Measurements from ENCODE around the gene RNASE2. TPM values are rescaled to one million over a fixed set of nuclear protein-coding genes. Genes with fewer than 3 reads are reported as not detected.
"Not testable (repeated sequence)": the region's sequence is repeated elsewhere in the genome, so short reads cannot be mapped to it uniquely, and the experiment has no call there.

RNASE2 gene
- total RNA-seq (not detected in 2 replicates), polyA plus RNA-seq (not detected in 2 replicates), polyA minus RNA-seq (not detected in 2 replicates), Bru-seq, nascent RNA (not detected), BruChase-seq, experiment 1, labeled RNA remaining after a 6-hour chase (not detected), BruChase-seq, experiment 2, labeled RNA remaining after a 2-hour chase (percentile 4 among the genes with signal in this experiment)
- polyA plus RNA-seq (2011; cell fraction: cytosol; rRNA removed), result not detected in 2 replicates
- polyA plus RNA-seq (2011; cell fraction: nucleus; rRNA removed), result not detected in 2 replicates
- polyA plus RNA-seq (2012), result not detected in 2 replicates
- not detected for polyA minus RNA-seq (2011; cell fraction: cytosol; rRNA and poly(A)+ RNA removed)
- polyA minus RNA-seq (2011; cell fraction: nucleus; rRNA and poly(A)+ RNA removed), result not detected in 2 replicates
- long read RNA-seq, result 0 reads

DNA sequence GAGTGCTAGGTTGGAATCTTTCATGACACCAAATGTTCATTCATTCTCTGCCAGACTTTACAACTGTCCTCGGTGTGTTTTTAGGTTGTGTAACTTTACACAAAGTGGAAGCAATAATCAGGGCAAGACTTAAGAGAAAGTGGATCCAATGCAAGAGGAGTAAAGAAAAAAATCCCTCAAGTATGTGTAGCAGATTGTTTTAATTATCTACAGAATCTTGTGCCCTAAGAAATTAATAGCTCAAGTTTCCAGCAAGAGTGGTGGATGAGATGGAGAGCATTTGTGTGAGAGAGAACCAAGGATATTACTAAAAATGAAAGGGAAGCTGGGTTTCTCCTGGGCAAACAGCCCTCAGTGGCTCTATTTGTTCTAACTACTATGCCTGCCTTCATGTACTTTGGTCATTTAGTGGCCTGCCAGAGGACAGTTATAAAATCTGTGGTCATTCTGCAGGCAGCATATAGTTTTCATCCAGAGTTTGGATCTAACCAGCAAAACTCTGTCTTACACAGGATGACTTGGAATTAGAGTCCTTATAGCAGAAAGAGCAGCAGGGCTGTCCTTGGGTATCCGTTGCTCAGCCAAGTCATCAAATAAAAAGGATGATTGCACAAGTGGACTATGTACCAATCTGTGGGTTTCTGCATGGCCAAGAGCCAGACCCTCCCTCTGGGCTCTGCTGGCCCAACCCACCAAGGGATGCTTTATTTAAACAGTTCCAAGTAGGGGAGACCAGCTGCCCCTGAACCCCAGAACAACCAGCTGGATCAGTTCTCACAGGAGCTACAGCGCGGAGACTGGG is at the start of gene RNASE2:
RNASE2 (plus strand) TSS at position 752 of the 802 bp plus-strand sequence. CDS start 285 bp downstream, outside the sequence.
- H3K36me3 ChIP-seq (ENCODE audit: control insufficient read depth in 2 of 2, extremely low read depth in 1 of 2, insufficient read depth in 2 of 2, low read length in 2 of 2); FAIRE-seq; H3K9ac ChIP-seq (replicated peaks; ENCODE audit: extremely low read depth, insufficient read depth, low read length); POLR2A ChIA-PET; H4K20me1 ChIP-seq (replicated peaks; ENCODE audit: control insufficient read depth, extremely low read depth, insufficient read depth, low read length); H3K4me2 ChIP-seq (ENCODE audit: insufficient read depth, low read length); dilution Hi-C loops (cut with MboI; ENCODE audit: extremely low pct_ligation_motif_present, low sequenced_read_pairs); H3K9me3 ChIP-seq (replicated peaks; ENCODE audit: control insufficient read depth, insufficient read depth, low read length); intact Hi-C loops (cut with micrococcal nuclease); H3K9me1 ChIP-seq (replicated peaks; ENCODE audit: control insufficient read depth, extremely low read depth, insufficient read depth, low read length); BruUV-seq (replicated peaks); H3K27me3 ChIP-seq (ENCODE audit: control insufficient read depth in 2 of 2, insufficient read depth in 2 of 2, low read length in 2 of 2); H3K4me3 ChIP-seq (replicated peaks in 1 of 3; ENCODE audit: insufficient read depth in 1 of 3, low read depth in 1 of 3, low read length in 3 of 3); DNase-seq (ENCODE audit: low read depth, low spot score); H2AFZ ChIP-seq (ENCODE audit: low read depth, low read length); H3K79me2 ChIP-seq (ENCODE audit: control insufficient read depth, insufficient read depth, low read length); H3K27ac ChIP-seq (ENCODE audit: insufficient read depth, low read depth, low read length); H3K4me1 ChIP-seq (ENCODE audit: control insufficient read depth, extremely low read depth, insufficient read depth, low read length): not testable (repeated sequence)
- CTCF ChIA-PET, result interaction anchor here (0.8 to 1.1 kb wide), 2 partner anchors 17 to 50 kb away, joined by 3 to 5 read pairs; no protein-coding TSS in a partner anchor

DNA sequence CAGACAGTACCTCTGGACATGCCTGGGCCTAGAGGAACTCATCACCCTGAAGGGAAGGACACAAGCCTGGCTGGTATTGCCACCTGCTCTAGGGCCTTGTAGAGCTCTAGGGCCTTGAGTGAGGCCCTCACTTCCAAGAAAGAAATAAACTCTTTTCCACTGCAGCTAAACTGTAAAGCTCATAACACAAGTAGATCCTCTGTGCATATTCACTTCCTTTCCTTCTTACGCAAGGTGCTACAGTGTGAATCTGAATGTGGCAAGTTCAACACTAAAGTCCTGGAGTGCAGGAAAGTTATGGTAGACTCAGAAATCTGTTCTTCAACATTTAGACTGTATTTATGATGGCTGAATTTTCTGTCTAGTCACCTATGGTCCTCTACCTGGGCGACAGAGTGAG is 49.6 kb upstream of the RNASE2 start:
- Histone ChIP-seq H3K79me2 (ENCODE audit: control insufficient read depth, insufficient read depth, low read length) (no peaks in the 10 kb centered on the region), H2AFZ (ENCODE audit: low read depth, low read length) (no peak overlapping the region), H3K36me3 (ENCODE audit: control insufficient read depth in 2 of 2, extremely low read depth in 1 of 2, insufficient read depth in 2 of 2, low read length in 2 of 2) (no peaks in the 10 kb centered on the region), H3K4me3 (replicated peaks in 1 of 3; ENCODE audit: insufficient read depth in 1 of 3, low read depth in 1 of 3, low read length in 3 of 3) (no peak overlapping the region), H4K20me1 (replicated peaks; ENCODE audit: control insufficient read depth, extremely low read depth, insufficient read depth, low read length) (no peaks in the 10 kb centered on the region), H3K9ac (replicated peaks; ENCODE audit: extremely low read depth, insufficient read depth, low read length) (no peak overlapping the region), H3K9me3 (replicated peaks; ENCODE audit: control insufficient read depth, insufficient read depth, low read length) (no peaks in the 10 kb centered on the region), H3K4me1 (ENCODE audit: control insufficient read depth, extremely low read depth, insufficient read depth, low read length) (no peaks in the 10 kb centered on the region), H3K4me2 (ENCODE audit: insufficient read depth, low read length) (no peak overlapping the region), H3K9me1 (replicated peaks; ENCODE audit: control insufficient read depth, extremely low read depth, insufficient read depth, low read length) (no peaks in the 10 kb centered on the region), H3K27ac (ENCODE audit: insufficient read depth, low read depth, low read length) (no peak overlapping the region), H3K27me3 (ENCODE audit: control insufficient read depth in 2 of 2, insufficient read depth in 2 of 2, low read length in 2 of 2) (no peaks in the 10 kb centered on the region)
- dilution Hi-C loops (cut with MboI; ENCODE audit: extremely low pct_ligation_motif_present, low sequenced_read_pairs) (no loop called here), intact Hi-C loops (cut with micrococcal nuclease) (no loop called here)
- DNase-seq (ENCODE audit: low read depth, low spot score) (no peak), FAIRE-seq (no peak)
- ChIA-PET CTCF (interaction anchor here (1.7 kb wide), 1 partner anchor 65 kb away, joined by 5 read pairs; no protein-coding TSS in a partner anchor), POLR2A (interaction anchor here (0.7 kb wide), 1 partner anchor 156 kb away, joined by 3 read pairs; no protein-coding TSS in a partner anchor)
- no peak for TF ChIP-seq FOS (IDR thresholded peaks at IDR 0.05; ENCODE audit: borderline replicate concordance, insufficient read depth, low read length)
- no peak for TF ChIP-seq POLR2A (IDR thresholded peaks at IDR 0.05; ENCODE audit: low read depth, low read length)
- no peak for TF ChIP-seq POLR2AphosphoS5 (IDR thresholded peaks at IDR 0.05; ENCODE audit: insufficient read depth, low read depth, low read length)
- no peak for TF ChIP-seq JUN (IDR thresholded peaks at IDR 0.05; ENCODE audit: borderline replicate concordance, insufficient read depth, insufficient read length, low read depth)
- no peak for TF ChIP-seq MYC (IDR thresholded peaks at IDR 0.05; ENCODE audit: low read depth, low read length)
- TF ChIP-seq EZH2 (IDR thresholded peaks at IDR 0.05; ENCODE audit: borderline replicate concordance, low read depth, low read length, severe bottlenecking), result no peak
- TF ChIP-seq, protein P1, sequence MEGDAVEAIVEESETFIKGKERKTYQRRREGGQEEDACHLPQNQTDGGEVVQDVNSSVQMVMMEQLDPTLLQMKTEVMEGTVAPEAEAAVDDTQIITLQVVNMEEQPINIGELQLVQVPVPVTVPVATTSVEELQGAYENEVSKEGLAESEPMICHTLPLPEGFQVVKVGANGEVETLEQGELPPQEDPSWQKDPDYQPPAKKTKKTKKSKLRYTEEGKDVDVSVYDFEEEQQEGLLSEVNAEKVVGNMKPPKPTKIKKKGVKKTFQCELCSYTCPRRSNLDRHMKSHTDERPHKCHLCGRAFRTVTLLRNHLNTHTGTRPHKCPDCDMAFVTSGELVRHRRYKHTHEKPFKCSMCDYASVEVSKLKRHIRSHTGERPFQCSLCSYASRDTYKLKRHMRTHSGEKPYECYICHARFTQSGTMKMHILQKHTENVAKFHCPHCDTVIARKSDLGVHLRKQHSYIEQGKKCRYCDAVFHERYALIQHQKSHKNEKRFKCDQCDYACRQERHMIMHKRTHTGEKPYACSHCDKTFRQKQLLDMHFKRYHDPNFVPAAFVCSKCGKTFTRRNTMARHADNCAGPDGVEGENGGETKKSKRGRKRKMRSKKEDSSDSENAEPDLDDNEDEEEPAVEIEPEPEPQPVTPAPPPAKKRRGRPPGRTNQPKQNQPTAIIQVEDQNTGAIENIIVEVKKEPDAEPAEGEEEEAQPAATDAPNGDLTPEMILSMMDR (IDR thresholded peaks at IDR 0.05; ENCODE audit: extremely low read depth in 1 of 2, insufficient read depth in 1 of 2, low read depth in 1 of 2, low read length in 2 of 2), result no peak
- TF ChIP-seq GATA2 (IDR thresholded peaks at IDR 0.05; ENCODE audit: insufficient read depth, insufficient read length, low read depth, low read length), result no peak
- TF ChIP-seq, protein P2, sequence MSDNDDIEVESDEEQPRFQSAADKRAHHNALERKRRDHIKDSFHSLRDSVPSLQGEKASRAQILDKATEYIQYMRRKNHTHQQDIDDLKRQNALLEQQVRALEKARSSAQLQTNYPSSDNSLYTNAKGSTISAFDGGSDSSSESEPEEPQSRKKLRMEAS (IDR thresholded peaks at IDR 0.05; ENCODE audit: insufficient read depth, insufficient read length), result no peak
- no TSS peak for BruUV-seq (replicated peaks)
